Fibroblast of skin of right quadriceps (primary cell): ENCODE measurements around the gene AGPAT3.

Experiments used
- DNase-seq: peaks from one replicate; pipeline ENCODE4 v3.0.0-alpha.2; 2013

Gene AGPAT3

GRCh38 chr21:43959231-43960116 lies 94.5 kb downstream of the AGPAT3 start:
- DNase-seq: no peak

GRCh38 chr21:43961382-43961909 lies 96.4 kb downstream of the AGPAT3 start:
- DNase-seq: no peak

- DNase-seq: no peak
Measured at GRCh38 chr21:43965911-43966585, 101.0 kb downstream of the AGPAT3 start.

GRCh38 chr21:43966946-43967512 lies 102.0 kb downstream of the AGPAT3 start:
- DNase-seq: no peak

GRCh38 chr21:43967981-43968380 lies 103.0 kb downstream of the AGPAT3 start:
- no peak for DNase-seq

GRCh38 chr21:43968410-43969114 lies 103.5 kb downstream of the AGPAT3 start:
- DNase-seq: no peak

GRCh38 chr21:43969115-43969444 lies 104.1 kb downstream of the AGPAT3 start:
- no peak for DNase-seq

GRCh38 chr21:43970551-43970950 lies 105.5 kb downstream of the AGPAT3 start:
- no peak for DNase-seq

GRCh38 chr21:43971201-43971991 lies 106.4 kb downstream of the AGPAT3 start:
- no peak for DNase-seq

GRCh38 chr21:43971992-43972255 lies 106.9 kb downstream of the AGPAT3 start:
- no peak for DNase-seq

GRCh38 chr21:43972850-43973633 lies 108.0 kb downstream of the AGPAT3 start:
- no peak for DNase-seq

GRCh38 chr21:43973634-43973955 lies 108.6 kb downstream of the AGPAT3 start:
- DNase-seq: no peak

- DNase-seq: no peak
Measured at GRCh38 chr21:43974791-43975468, 109.9 kb downstream of the AGPAT3 start.

- peak; percentile 45 for DNase-seq
Measured at GRCh38 chr21:43975469-43976098, 110.6 kb downstream of the AGPAT3 start.

- no peak for DNase-seq
Measured at GRCh38 chr21:43976661-43977060, 111.6 kb downstream of the AGPAT3 start.

GRCh38 chr21:43978060-43978459 lies 113.0 kb downstream of the AGPAT3 start:
- DNase-seq: no peak

GRCh38 chr21:43979654-43980053 lies 114.6 kb downstream of the AGPAT3 start:
- DNase-seq: no peak

GRCh38 chr21:43981151-43981870 lies 116.3 kb downstream of the AGPAT3 start:
- no peak for DNase-seq

- DNase-seq: no peak
Measured at GRCh38 chr21:43981871-43982210, 116.8 kb downstream of the AGPAT3 start.

- DNase-seq: no peak
Measured at GRCh38 chr21:43982489-43983078, 117.6 kb downstream of the AGPAT3 start.
